HFF-Myc (cell line): ENCODE data around the gene CRADD.

Experiments
- DNase-seq: peaks from one replicate; pipeline ENCODE4 v3.0.0-alpha.2; 2011; ENCODE audit warnings: low read depth; ENCODE audit errors: extremely low read depth
- H3K4me3 ChIP-seq: replicated peaks from 2 replicates; pipeline ENCODE4 v1.5.1; 2011; ENCODE audit warnings: low read depth, mild to moderate bottlenecking, control low read depth, low read length
- TF ChIP-seq, protein P1 (sequence below): IDR thresholded peaks from 2 replicates; pipeline ENCODE4 v1.5.1; 2012; ENCODE audit warnings: mild to moderate bottlenecking, low read depth, low read length, control low read depth; ENCODE audit errors: missing control alignments

CRADD gene

DNA sequence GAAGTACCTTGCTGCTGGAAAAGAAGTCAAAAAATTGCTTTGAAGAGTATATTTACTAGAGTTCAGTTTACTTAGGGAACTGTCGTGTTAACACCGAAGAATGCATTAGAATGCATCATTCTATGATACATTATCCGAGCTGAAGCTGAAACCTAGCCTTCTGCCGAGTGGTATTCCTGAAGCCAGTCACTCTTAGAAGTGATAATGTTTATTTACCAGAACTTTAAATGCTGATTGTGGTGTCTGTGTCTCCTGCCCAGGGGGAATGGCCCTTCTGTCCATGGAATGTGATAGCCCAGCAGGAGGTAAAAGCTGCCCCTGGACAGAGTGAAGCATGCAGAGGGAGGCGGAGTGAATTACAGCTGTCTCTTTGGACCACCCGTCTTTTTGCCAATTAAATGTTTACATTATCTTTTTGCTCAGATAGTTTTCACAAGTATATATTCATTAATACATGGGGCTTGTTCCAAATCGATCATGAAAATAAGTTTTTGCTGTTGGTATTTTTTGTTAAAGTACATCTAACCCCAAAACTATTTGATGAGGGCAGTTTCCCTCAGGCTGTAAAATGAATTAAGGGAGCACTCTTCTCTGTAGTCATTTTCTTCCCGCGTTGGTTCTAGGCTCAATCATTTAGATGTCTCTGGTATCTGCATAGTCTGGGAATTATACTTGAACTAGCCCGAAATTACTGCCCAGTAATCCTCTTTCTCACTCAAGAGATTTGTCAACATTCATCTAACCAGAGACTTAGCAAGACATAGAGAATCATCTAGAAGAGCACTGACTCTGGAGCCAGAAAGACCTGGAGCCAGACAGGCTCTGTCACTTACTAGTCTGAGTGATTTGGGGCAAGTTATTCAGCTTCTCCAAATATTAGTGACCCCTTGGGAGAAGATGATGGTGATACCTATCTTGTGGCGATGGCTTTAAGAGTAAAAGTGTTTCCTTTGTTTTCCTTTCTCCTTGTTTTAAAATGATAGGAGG lies 147.6 kb downstream of the CRADD start:
- TF ChIP-seq, protein P1, sequence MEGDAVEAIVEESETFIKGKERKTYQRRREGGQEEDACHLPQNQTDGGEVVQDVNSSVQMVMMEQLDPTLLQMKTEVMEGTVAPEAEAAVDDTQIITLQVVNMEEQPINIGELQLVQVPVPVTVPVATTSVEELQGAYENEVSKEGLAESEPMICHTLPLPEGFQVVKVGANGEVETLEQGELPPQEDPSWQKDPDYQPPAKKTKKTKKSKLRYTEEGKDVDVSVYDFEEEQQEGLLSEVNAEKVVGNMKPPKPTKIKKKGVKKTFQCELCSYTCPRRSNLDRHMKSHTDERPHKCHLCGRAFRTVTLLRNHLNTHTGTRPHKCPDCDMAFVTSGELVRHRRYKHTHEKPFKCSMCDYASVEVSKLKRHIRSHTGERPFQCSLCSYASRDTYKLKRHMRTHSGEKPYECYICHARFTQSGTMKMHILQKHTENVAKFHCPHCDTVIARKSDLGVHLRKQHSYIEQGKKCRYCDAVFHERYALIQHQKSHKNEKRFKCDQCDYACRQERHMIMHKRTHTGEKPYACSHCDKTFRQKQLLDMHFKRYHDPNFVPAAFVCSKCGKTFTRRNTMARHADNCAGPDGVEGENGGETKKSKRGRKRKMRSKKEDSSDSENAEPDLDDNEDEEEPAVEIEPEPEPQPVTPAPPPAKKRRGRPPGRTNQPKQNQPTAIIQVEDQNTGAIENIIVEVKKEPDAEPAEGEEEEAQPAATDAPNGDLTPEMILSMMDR, result no peak
- no peak for DNase-seq
- no peak overlapping the region for H3K4me3 ChIP-seq

DNA sequence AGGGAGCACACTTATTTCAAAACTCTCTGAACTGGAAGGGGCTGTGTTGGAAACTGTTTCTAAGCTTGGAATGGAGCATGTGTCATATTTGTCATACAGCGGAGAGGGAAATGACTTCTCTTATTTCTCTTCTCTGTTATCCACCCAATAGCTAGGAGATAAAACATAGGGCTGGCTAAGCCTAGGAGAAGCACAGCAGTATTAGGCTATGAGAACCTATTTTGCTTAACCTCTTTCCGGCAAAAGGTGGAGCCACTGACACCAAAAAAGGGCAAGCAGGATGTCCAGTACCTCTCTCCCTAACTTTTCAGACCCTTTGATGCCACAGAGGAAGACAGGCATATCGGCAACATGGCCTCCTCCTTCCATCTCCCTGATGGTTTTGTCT lies 148.3 kb downstream of the CRADD start:
- H3K4me3 ChIP-seq, result no peak overlapping the region
- TF ChIP-seq, protein P1, result no peak
- DNase-seq, result no peak

DNA sequence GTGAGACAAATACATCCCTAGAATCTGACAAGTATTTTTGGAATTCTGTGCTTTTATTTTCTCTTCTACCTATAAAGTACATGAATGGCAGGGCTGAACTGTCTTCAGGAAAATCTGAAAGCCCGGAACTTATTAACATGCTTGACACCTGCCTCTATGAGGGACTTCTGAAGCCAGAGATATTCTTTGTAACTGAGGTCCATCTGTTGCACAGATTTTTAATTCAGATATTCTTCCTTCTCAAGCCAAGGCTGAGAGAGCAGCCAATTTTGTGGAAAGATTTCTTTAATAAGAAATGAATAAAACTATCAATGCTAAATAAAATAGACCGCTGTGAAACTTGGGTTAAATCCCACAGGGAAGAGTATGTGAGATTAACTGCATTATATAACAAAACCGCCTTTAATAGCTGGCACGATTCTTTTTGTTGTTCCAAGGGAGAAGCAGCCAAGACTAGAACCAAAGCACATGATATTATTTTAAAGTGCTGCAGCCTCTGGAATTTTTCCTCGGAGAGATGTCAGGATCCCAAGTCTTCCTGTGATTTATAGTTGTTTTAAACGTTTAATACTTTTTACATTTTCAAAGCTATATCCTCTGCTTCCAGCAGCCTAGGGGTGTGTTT lies 148.9 kb downstream of the CRADD start:
- H3K4me3 ChIP-seq, result no peak overlapping the region
- TF ChIP-seq, protein P1, result no peak
- DNase-seq, result no peak

DNA sequence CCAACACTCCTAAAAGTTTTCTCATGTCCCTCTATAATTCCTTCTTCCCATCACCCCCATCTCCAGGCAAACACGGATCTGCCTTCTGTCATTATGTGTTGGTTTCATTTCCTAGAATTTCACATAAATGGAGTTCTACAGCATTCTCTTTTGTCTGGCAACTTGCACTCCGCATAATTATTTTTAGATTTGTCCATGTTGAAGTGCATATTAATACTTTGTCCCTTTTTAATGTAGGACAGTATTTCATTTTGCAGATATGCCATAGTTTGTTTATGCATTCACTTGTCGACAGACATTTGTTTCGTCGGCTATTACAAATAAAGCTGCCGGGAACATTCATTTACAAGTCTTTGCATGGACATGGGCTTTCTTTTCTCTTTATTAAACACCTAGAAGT lies 150.0 kb downstream of the CRADD start:
- no peak for DNase-seq
- TF ChIP-seq, protein P1, result no peak
- no peak overlapping the region for H3K4me3 ChIP-seq

DNA sequence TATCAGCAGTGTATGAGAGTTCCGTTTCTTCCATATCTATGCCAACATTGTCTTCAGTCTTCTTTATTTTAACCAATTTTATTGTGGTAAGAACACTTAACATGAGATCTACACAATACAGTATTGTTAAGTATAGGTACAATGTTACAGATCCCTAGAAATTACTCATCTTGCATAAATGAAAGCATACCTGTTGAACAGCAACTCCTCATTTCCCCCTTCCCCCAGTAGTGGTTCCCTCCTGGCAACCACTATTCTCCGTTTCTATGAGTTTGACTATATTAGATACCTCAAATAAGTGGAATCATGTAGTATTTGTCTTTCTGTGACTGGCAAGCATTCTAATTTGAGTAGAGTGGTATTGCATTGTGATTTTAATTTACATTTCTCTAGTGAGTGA lies 150.5 kb downstream of the CRADD start:
- H3K4me3 ChIP-seq, result no peak overlapping the region
- DNase-seq, result no peak
- TF ChIP-seq, protein P1, result no peak

DNA sequence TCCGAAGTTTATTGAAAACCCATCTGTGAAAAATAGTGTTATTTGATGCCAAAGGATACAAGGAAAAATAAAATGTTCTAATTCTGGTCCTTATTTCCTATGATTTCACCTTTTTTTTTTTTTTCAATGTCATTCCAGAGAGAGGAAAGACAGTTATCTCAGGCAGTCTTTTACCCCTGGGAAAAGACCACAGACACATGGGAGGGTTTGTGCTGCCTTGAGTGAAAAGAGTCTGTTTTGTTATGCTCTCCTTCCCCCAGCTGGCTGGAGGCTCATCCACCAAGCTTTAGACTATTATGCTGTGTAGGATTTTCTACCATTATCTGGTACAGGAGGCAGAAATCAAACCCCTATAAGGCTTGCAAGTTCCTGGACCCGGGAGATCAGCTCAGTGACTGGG lies 151.8 kb downstream of the CRADD start:
- TF ChIP-seq, protein P1, result no peak
- H3K4me3 ChIP-seq, result no peak overlapping the region
- no peak for DNase-seq
